ENCODE results near the gene TTC33.

DNA sequence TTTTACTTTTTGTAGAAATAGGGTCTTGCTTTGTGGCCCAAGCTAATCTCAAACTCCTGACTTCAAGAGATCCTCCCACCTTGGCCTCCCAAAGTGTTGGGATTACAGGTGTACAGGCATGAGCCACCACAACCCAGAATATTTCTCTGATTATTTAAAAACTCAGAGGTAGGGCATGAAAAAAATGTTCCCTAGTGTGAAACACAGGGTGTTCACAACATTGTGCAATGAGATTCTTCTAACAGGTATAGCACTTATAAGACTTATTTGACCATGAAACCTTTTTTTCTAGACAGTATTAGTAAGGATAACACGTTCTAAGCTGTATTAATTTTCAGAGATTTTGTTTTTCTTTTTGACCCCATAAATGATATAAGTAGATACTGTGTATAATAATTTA, 89.1 kb downstream of the TTC33 start:
- no peak for TF ChIP-seq SUZ12 (IDR thresholded peaks at IDR 0.05; ENCODE audit: extremely low read depth, insufficient read depth, insufficient read length)
- no peak for TF ChIP-seq ZNF274 (IDR thresholded peaks at IDR 0.05; ENCODE audit: low read depth, low read length)

Data from NT2/D1 (cell line).